ENCODE results near the gene DUSP1.
"Not testable (repeated sequence)": the region's sequence is repeated elsewhere in the genome, so short reads cannot be mapped to it uniquely, and the experiment has no call there.

The DUSP1 gene

DNA sequence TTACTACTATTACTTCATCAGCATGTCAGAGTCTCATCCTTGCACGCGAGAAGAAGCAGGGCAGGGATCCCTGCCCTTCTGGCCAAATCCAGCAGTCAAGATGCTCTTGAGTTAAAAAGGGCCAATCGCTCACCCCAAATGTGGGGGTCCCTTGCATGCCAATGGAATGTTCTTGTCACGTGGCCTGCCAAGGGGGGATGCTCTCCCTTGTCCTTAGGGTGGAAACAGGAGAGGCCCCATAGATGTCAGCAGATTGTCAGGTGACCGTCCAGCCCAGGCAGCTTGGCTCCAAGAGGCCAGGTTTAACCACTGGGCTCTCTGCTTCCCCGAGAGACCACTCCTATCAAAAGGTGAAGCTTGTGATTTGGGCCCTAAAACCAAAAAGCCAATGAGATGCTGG lies 25.3 kb upstream of the DUSP1 start:
- DNase-seq, result no peak

GRCh38 chr5:172795318-172795977 lies 24.5 kb upstream of the DUSP1 start:
- no peak for DNase-seq

DNA sequence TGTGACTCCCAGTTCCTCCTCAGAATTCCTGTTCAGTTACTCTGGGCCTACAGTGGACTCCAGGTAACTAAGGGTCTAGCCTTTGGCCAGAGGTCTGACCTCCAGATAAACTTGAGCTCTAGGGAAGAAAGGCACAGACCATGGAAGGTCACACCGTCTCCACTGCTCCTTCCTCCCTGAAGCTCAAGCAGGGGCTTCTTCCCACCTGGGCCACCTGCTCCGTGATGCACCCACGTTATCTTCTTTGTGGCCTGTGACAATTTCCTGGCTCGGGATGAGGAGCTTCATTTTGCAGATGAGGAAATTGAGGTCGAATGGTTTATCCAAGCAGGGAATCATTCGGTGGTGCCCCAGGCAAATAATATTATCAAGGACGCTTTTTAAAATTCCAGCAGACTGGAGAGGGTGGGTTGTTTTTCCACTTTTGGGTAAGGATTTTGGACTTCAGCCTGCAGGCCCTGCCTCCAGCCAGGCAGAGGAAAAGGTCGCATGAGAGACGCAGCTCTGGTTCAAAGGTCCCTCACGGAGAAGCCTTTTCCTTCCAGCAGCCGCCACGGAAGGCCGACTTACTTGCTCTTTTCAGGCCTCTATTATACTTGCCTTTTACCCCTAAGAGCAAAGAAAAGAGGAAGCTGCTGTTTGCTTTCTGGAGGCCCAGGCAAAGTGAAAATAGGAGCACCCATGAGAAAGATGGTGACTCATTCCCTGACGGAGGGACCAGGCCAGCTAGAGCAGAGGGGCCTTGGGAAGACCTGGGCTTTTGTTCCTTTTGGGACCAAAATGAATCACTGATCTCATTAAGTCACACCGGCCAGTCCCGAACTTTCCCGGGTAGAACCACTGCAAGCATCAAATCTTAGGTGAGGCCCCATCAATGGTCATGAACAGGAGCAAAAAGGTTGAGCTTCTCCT lies 22.8 kb upstream of the DUSP1 start:
- no peak for DNase-seq

DNA sequence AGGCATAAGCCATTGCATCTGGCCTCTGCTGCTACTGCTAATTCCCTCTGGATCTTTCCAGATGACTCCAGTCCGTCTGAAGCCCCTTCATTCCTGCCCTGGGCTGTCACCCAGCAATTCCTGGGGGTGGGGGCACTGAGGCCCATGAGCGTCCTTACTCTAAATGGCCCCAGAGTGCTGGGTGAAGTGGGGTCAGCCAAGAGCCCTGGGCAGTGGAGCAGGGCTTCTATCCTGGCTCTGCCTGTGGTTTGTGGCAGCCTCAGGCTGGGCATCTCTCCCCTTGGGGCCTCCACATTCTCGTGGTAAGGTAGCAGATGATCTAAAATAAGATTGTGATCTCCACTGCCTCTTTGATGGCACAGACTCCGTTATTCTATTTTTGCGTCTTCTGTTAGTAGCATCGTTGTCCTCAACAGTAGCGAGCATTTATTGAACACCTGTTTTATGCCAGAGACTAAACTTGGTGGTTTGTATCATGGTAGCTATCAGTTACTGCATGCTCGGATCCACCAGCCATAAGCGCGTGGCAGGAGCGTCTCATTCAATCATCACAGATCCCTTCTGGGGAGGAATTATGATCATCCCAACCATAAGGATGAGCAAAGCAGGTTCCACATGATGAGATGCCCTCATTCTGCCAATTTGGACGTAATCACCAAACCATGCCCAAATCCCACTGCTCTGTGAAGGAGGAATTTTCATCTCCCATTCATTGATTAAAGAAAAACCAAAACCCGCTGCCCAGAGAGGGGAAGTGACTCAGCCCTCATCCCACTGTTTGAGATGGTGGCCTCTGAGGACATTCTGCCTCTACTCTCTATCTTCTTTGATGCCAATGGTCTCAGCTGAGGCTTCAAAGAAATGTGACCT lies 21.9 kb upstream of the DUSP1 start:
- DNase-seq, result no peak

GRCh38 chr5:172791726-172792445 lies 20.9 kb upstream of the DUSP1 start:
- no peak for DNase-seq

GRCh38 chr5:172791286-172791685 lies 20.3 kb upstream of the DUSP1 start:
- no peak for DNase-seq

DNA sequence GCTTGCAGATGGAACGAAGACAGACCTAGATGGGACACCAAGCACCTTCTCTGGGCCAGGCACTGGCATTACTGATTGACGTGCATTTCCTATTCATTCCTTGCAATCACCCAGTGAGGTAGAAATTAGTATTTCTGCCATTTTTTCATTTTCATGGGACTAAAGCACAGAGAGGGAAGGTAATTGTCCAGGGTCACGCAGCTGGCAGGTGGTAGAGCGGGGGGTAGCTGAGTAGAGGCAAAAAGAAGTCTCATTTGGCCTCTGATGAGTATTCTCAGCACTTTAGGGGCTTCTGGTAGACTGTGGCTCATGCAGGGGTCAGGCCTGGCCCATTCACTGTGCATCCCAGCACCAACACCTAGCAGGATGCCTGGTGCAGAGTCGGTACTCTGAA lies 19.5 kb upstream of the DUSP1 start:
- DNase-seq, result no peak

- no peak for DNase-seq
Observed at GRCh38 chr5:172789687-172790495, 18.9 kb upstream of the DUSP1 start.

DNA sequence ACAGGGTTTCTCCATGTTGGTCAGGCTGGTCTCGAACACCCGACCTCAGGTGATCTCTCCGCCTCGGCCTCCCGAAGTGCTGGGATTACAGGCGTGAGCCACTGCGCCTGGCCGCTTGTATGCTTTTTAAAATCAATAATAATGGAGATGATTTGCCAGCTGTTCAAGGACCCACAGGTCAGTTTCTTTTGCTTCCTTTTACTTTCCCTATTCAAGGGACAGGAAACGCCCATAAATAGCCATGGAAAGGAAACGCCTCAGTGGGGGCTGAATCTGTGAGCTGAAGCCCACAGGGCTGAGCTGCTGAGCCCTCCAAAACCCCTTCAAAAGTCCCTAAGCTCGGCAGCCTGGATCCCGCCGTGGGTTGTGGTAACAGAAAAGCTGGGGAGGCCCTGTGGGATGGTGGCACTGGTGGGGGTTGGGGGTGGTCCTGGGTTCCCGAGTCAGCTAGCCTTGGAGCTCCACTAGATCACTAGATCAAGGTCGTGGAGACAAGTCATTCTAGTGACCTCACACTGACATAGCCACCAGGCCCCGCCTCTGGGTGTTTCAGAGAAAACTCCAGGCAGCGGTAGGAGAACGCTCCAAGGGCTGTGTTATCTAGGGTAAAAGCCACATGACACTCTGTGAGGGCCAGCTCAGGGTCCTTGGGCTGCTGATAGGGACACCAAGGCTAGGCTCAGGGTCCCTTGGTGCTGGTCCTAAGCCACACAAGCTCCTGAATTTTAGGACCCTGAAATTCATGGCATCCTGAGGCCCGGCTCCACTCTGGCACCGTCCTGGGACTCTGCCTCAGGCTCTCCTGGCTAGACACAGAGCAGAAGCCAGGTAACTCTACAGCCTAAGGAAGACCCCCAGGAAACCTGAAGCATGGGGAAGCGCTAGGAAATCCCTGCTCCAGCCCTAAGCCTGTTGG lies 18.0 kb upstream of the DUSP1 start:
- DNase-seq, result no peak

GRCh38 chr5:172787538-172787937 lies 16.5 kb upstream of the DUSP1 start:
- not testable (repeated sequence) for DNase-seq

DNA sequence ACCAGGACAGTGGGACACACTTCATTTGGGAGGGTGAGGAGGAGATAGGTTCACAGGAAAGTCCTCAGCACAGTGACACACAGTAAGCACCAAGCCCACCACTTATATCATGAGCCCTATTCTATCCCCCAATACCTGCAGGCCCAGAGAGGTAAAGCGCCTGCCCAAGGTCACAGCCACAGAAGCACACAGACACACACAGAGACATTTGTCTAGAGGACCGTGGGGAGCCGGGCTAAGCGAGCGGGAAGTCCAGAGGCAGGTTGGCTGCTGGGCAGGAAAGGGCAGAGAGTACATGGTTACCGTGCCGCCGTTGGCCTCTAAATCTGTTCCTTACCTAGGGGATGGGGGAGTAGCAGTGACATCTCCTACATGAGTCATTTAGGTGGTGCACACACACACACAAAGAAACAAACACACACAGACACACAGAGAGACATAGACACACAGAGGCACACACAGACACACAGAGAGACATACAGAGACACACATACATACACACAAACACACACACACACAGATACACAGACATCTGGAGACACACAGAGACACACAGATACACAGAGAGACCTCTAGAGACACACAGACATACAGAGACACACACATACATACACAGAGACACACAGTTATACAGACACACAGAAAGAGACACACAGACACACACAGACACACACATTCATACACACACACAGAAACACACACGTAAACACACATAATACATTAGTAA lies 15.9 kb upstream of the DUSP1 start:
- no peak for DNase-seq

GRCh38 chr5:172785429-172786088 lies 14.6 kb upstream of the DUSP1 start:
- no peak for DNase-seq

DNA sequence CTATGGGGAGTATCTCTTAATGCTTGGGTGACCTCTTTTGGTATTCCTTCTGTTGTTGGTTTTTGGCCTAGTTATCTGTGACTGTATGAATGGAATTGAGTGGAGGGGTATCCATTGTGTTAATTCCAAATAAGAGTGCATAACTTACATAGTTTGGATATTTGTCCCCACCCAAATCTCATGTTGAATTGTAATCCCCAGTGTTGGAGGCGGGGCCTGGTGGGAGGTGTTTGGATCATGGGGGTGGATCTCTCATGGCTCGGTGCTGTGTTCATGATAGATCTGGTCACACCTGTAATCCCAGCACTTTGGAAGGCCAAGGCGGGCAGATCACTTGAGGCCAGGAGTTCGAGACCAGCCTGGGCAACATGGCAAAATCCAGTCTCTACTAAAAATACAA lies 13.2 kb upstream of the DUSP1 start:
- DNase-seq, result not testable (repeated sequence)

DNA sequence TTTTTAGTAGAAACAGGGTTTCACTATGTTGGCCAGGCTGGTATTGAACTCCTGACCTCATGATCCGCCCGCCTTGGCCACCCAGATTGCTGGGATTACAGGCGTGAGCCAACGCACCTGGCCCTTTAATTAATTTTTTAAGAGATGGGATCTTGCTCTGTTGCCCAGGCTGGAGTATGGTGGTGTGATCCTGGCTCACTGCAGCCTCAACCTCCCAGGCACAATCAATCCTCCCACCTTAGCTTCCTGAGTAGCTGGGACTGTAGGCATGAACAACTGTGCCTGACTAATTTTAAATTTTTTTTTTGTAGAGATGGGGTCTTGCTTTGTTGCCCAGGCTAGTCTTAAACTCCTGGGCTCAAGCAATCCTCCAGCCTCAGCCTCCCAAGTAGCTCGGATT lies 12.3 kb upstream of the DUSP1 start:
- not testable (repeated sequence) for DNase-seq

DNA sequence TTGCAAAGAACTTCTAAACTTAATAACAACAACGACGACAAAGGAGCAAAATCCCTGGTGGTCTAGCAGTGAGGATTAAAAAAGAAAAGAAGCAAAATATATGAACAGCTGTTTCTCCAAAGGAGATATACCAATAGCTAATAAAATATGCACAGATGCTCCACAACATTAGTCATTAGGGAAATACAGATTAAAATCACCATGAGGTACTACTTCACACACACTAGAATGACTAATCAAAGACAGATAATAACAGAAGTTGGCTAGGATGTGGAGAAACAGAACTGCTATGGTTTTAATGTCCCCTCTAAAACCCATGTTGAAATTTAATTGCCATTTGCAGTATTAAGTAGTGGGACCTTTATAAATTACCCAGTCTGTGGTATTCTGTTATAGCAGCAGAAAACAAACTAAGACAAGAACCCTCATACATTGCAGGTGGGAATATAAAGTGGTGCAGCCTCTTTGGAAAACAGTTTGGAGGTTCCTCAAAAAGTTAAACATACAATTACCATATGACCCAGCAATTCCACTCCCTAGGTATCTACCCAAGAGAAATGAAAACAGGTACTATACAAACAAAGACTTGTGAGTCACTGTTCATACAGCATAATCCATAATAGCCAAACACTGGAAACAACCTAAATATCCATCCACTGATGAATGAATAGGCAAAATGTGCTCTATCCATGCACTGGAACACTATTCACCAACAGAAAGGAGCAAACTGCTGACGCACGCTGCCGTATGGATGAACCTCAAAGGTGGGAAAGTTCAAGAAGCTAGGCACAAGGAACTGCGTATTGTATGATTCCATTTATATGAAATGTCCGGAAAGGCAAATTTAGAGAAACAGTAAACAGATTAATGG lies 11.4 kb upstream of the DUSP1 start:
- DNase-seq, result no peak

DNA sequence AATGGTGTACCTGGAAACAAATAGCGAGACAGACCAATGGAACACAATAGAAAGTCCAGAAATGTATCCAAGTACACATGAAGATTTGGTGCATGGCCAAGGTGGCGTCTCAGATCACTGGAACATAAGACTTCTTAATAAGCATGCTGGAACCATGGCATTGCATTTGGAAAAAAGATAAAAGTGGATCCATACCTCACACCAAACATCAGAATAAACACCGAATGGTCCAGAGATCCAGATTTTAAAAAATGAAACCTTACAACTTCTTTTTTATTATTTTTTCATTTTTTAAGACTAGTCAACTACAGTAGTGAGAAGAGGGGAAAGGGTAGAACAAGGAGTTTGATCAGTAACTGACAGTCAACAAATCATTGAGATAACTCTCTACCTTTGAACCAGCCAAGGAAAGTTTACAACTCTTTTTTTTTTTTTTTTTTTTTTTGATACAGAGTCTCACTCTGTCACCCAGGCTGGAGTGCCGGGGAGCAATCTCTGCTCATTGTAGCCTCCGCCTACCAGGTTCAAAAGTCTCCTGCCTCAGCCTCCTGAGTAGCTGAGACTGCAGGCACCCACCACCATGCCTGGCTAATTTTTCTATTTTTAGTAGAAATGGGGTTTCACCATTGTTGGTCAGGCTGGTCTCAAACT lies 8.8 kb upstream of the DUSP1 start:
- DNase-seq, result no peak

DNA sequence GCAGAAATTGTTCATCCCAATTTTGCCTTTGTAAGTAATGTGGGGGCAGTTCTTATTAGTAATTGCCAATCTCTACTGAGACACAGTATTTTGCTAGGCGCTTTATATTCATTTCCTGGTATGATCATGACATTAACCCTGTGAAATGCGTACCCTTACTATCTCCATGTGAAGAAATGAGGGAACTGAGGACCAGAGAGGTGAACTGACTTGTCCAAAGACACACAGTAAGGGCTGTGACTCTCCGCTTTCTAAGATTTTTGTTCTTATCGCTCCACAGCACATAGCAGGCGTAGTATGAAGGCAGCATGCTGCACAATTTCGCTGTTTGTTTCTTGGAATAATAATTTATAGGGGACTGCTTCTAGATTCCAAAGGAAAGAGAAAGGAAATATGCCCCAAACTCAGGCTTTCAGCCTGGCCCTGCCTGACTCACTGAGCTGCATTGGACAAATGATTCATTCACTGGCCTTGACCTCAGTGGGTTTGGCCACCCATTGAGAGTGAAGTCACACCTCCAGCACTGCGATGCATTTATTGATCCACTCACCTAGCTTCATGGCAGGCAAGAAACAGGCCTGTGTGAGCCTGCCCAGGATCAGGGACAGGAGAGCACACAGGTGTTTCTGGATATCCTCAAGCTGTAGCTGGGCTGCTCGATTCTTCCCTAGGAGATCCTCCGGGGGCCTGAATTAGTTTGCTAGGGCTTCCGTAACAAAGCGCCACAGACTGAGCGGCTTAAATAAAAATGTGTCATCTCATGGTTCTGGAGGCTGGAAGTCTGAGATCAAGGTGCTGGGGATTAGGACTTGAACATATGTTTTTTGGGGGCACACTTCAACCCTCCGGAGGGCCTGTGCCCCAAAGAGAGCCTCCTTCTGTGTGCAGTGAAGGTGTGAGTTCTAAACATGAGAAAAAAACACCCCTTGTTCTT lies 7.2 kb upstream of the DUSP1 start:
- no peak for DNase-seq

Data from activated CD4-positive, CD25-positive, alpha-beta regulatory T cell treated with anti-CD3 and anti-CD28 coated beads, Interleukin-2, amount 50 U/mL, for 72 hours (primary cell).